ENCODE data around the gene PABPC4L. TPM values are rescaled to one million over a fixed set of nuclear protein-coding genes. Genes with fewer than 3 reads are reported as not detected.
"Not testable (repeated sequence)": the region's sequence is repeated elsewhere in the genome, so short reads cannot be mapped to it uniquely, and the experiment has no call there.

PABPC4L gene
- total RNA-seq, 2 experiments from 2014 or later: not detected

- no peaks in the 10 kb centered on the region for H3K36me3 ChIP-seq (ENCODE audit: insufficient read depth, low read length)
- no TSS peak for BruUV-seq (replicated peaks)
- no peaks in the 10 kb centered on the region for H3K9me2 ChIP-seq (ENCODE audit: insufficient read depth, low read length)
- no peak overlapping the region for H3K27ac ChIP-seq (ENCODE audit: low read depth, low read length, poor library complexity, severe bottlenecking)
- DNase-seq (ENCODE audit: low spot score): no peak
- no peaks in the 10 kb centered on the region for H3K4me1 ChIP-seq (ENCODE audit: insufficient read depth, low read length, poor library complexity, severe bottlenecking)
- no peaks in the 10 kb centered on the region for H4K20me1 ChIP-seq (ENCODE audit: insufficient read depth, low read length)
- intact Hi-C loops (cut with micrococcal nuclease; ENCODE audit: unreplicated experiment): no loop called here
- no peaks in the 10 kb centered on the region for H3K9me3 ChIP-seq (ENCODE audit: low read length)
- no peak overlapping the region for H3K4me2 ChIP-seq (ENCODE audit: low read length)
- no peak for TF ChIP-seq EZH2phosphoT487 (IDR thresholded peaks at IDR 0.05; ENCODE audit: borderline replicate concordance, low read depth, low read length)
- no peak for TF ChIP-seq CTCF (conservative IDR thresholded peaks at IDR 0.05; ENCODE audit: low read length)
- no peak overlapping the region for H3K4me3 ChIP-seq (ENCODE audit: low read depth, low read length, poor library complexity, severe bottlenecking)
- no peaks in the 10 kb centered on the region for H3K79me2 ChIP-seq (ENCODE audit: insufficient read depth, low read depth, low read length)
- H2AFZ ChIP-seq (ENCODE audit: low read length): no peak overlapping the region
- ChIA-PET POLR2A (no interaction called here), CTCF (ENCODE audit: unreplicated experiment) (no interaction called here)
These were observed 14.2 kb upstream of the PABPC4L start for GRCh38 chr4:134215620-134216344.

GRCh38 chr4:134207955-134208354, 6.4 kb upstream of the PABPC4L start:
- H3K4me1 ChIP-seq (ENCODE audit: insufficient read depth, low read length, poor library complexity, severe bottlenecking); H2AFZ ChIP-seq (ENCODE audit: low read length); H3K79me2 ChIP-seq (ENCODE audit: insufficient read depth, low read depth, low read length); H3K36me3 ChIP-seq (ENCODE audit: insufficient read depth, low read length); H3K9me2 ChIP-seq (ENCODE audit: insufficient read depth, low read length); BruUV-seq (replicated peaks); H4K20me1 ChIP-seq (ENCODE audit: insufficient read depth, low read length); H3K4me2 ChIP-seq (ENCODE audit: low read length); POLR2A ChIA-PET; intact Hi-C loops (cut with micrococcal nuclease; ENCODE audit: unreplicated experiment); H3K27ac ChIP-seq (ENCODE audit: low read depth, low read length, poor library complexity, severe bottlenecking); CTCF ChIA-PET (ENCODE audit: unreplicated experiment); DNase-seq (ENCODE audit: low spot score); H3K4me3 ChIP-seq (ENCODE audit: low read depth, low read length, poor library complexity, severe bottlenecking); H3K9me3 ChIP-seq (ENCODE audit: low read length): not testable (repeated sequence)

GRCh38 chr4:134202166-134202956, 772 bp upstream of the PABPC4L start:
- DNase-seq (ENCODE audit: low spot score): no peak
- POLR2A ChIA-PET: no interaction called here
- H3K4me1 ChIP-seq (ENCODE audit: insufficient read depth, low read length, poor library complexity, severe bottlenecking): no peaks in the 10 kb centered on the region
- peaks cover 3% of the 10 kb centered on the region; the same call in 1 of the 2 replicates for H3K9me3 ChIP-seq (ENCODE audit: low read length)
- no peak overlapping the region for H3K27ac ChIP-seq (ENCODE audit: low read depth, low read length, poor library complexity, severe bottlenecking)
- H3K79me2 ChIP-seq (ENCODE audit: insufficient read depth, low read depth, low read length): no peaks in the 10 kb centered on the region
- no TSS peak for BruUV-seq (replicated peaks)
- no peaks in the 10 kb centered on the region for H3K36me3 ChIP-seq (ENCODE audit: insufficient read depth, low read length)
- H4K20me1 ChIP-seq (ENCODE audit: insufficient read depth, low read length): no peaks in the 10 kb centered on the region
- no peak overlapping the region for H3K4me3 ChIP-seq (ENCODE audit: low read depth, low read length, poor library complexity, severe bottlenecking)
- no peaks in the 10 kb centered on the region for H3K9me2 ChIP-seq (ENCODE audit: insufficient read depth, low read length)
- CTCF ChIA-PET (ENCODE audit: unreplicated experiment): no interaction called here
- no peak overlapping the region for H2AFZ ChIP-seq (ENCODE audit: low read length)
- TF ChIP-seq EZH2phosphoT487 (IDR thresholded peaks at IDR 0.05; ENCODE audit: borderline replicate concordance, low read depth, low read length): no peak
- TF ChIP-seq CTCF (conservative IDR thresholded peaks at IDR 0.05; ENCODE audit: low read length): no peak
- no peak overlapping the region for H3K4me2 ChIP-seq (ENCODE audit: low read length)
- intact Hi-C loops (cut with micrococcal nuclease; ENCODE audit: unreplicated experiment): no loop called here

Measured in OCI-LY7 (cell line).